KOPT-K1 (cell line): ENCODE results near the gene SARDH.

ENCODE experiments used
- H3K27ac ChIP-seq: fragments of 200-600 bp; sonication (generic); 2 replicates; pipeline ENCODE4 v1.5.1; 2016; ENCODE audit warnings: antibody characterized with exemption, mild to moderate bottlenecking, low read depth, low read length; ENCODE audit not compliant: poor library complexity, severe bottlenecking
- H3K36me3 ChIP-seq: fragments of 200-600 bp; sonication (generic); 2 replicates; pipeline ENCODE4 v1.5.1; 2017; ENCODE audit warnings: antibody characterized with exemption, mild to moderate bottlenecking, low read length, moderate library complexity; ENCODE audit not compliant: insufficient read depth
- H3K9me3 ChIP-seq: fragments of 200-600 bp; sonication (generic); 2 replicates; pipeline ENCODE4 v1.5.1; 2017; ENCODE audit warnings: antibody characterized with exemption, low read length, mild to moderate bottlenecking; ENCODE audit not compliant: insufficient read depth, poor library complexity, severe bottlenecking

The SARDH gene

GRCh38 chr9:133725886-133726285, 12.3 kb downstream of the SARDH start:
- H3K36me3 ChIP-seq, result no peaks in the 10 kb centered on the region
- H3K9me3 ChIP-seq, result no peaks in the 10 kb centered on the region
- H3K27ac ChIP-seq, result no peak overlapping the region

- Histone ChIP-seq H3K27ac (no peak overlapping the region), H3K36me3 (no peaks in the 10 kb centered on the region), H3K9me3 (no peaks in the 10 kb centered on the region)
These were observed 19.4 kb downstream of the SARDH start for GRCh38 chr9:133718563-133719315.

GRCh38 chr9:133717113-133718031, 20.8 kb downstream of the SARDH start:
- no peak overlapping the region for H3K27ac ChIP-seq
- no peaks in the 10 kb centered on the region for H3K36me3 ChIP-seq
- H3K9me3 ChIP-seq, result no peaks in the 10 kb centered on the region

GRCh38 chr9:133716564-133717112, 21.5 kb downstream of the SARDH start:
- Histone ChIP-seq H3K36me3 (no peaks in the 10 kb centered on the region), H3K9me3 (no peaks in the 10 kb centered on the region), H3K27ac (no peak overlapping the region)

GRCh38 chr9:133715866-133716563, 22.1 kb downstream of the SARDH start:
- H3K27ac ChIP-seq, result no peak overlapping the region
- no peaks in the 10 kb centered on the region for H3K9me3 ChIP-seq

GRCh38 chr9:133715295-133715865, 22.8 kb downstream of the SARDH start:
- H3K27ac ChIP-seq, result no peak overlapping the region
- no peaks in the 10 kb centered on the region for H3K36me3 ChIP-seq
- no peaks in the 10 kb centered on the region for H3K9me3 ChIP-seq

More at GRCh38 chr9:133715866-133716563, 22.1 kb downstream of the SARDH start:
- H3K36me3 ChIP-seq, result no peaks in the 10 kb centered on the region

GRCh38 chr9:133714606-133715294, 23.4 kb downstream of the SARDH start:
- Histone ChIP-seq H3K27ac (no peak overlapping the region), H3K36me3 (no peaks in the 10 kb centered on the region), H3K9me3 (no peaks in the 10 kb centered on the region)

- H3K36me3 ChIP-seq, result no peaks in the 10 kb centered on the region
- H3K27ac ChIP-seq, result no peak overlapping the region
- no peaks in the 10 kb centered on the region for H3K9me3 ChIP-seq
These were observed 24.1 kb downstream of the SARDH start for GRCh38 chr9:133713960-133714495.

- no peaks in the 10 kb centered on the region for H3K36me3 ChIP-seq
- H3K9me3 ChIP-seq, result no peaks in the 10 kb centered on the region
- no peak overlapping the region for H3K27ac ChIP-seq
These were observed 24.8 kb downstream of the SARDH start for GRCh38 chr9:133713150-133713959.

- no peak overlapping the region for H3K27ac ChIP-seq
- no peaks in the 10 kb centered on the region for H3K9me3 ChIP-seq
- H3K36me3 ChIP-seq, result no peaks in the 10 kb centered on the region
These were observed 25.7 kb downstream of the SARDH start for GRCh38 chr9:133712221-133713100.

- Histone ChIP-seq H3K36me3 (no peaks in the 10 kb centered on the region), H3K9me3 (no peaks in the 10 kb centered on the region), H3K27ac (no peak overlapping the region)
These were observed 26.5 kb downstream of the SARDH start for GRCh38 chr9:133711428-133712220.
